ENCODE measurements around the gene ABCA6.

DNA sequence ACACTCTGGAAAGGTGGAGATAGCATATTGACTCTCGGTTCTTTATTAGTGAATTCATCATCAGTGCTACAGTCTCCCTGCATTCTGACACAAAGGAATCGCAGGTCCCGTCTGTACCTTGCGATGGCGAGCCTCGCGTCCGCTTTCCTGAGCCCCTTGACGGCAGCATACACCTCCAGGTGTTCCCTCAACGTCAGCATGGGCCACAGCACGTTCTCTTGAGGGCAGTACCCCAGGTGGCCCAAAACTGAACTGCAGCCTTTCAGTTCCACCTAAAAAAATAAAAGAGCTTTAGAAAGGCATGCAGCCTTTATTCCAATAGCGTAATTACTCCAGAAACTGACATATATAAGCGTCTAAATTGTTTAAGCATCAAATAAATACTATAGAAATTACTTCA is 56.8 kb downstream of the ABCA6 start:
- TF ChIP-seq ZNF76 (tag by site-specific recombination; IDR thresholded peaks at IDR 0.05; ENCODE audit: borderline replicate concordance, low read depth) = no peak
- TF ChIP-seq CTCF (tag by site-specific recombination; IDR thresholded peaks at IDR 0.05) = no peak
- no peak for TF ChIP-seq ZBTB7A (tag by site-specific recombination; IDR thresholded peaks at IDR 0.05; ENCODE audit: low read depth)
- TF ChIP-seq MYNN (tag by site-specific recombination; IDR thresholded peaks at IDR 0.05; ENCODE audit: borderline replicate concordance) = no peak
- no peak for TF ChIP-seq ZNF146 (tag by site-specific recombination; IDR thresholded peaks at IDR 0.05)
- TF ChIP-seq ZBTB26 (tag by site-specific recombination; optimal IDR thresholded peaks at IDR 0.05) = no peak
- TF ChIP-seq, protein P1, sequence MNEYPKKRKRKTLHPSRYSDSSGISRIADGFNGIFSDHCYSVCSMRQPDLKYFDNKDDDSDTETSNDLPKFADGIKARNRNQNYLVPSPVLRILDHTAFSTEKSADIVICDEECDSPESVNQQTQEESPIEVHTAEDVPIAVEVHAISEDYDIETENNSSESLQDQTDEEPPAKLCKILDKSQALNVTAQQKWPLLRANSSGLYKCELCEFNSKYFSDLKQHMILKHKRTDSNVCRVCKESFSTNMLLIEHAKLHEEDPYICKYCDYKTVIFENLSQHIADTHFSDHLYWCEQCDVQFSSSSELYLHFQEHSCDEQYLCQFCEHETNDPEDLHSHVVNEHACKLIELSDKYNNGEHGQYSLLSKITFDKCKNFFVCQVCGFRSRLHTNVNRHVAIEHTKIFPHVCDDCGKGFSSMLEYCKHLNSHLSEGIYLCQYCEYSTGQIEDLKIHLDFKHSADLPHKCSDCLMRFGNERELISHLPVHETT (tag by site-specific recombination; IDR thresholded peaks at IDR 0.05) = no peak
